ENCODE measurements around the gene NEURL1. TPM values are rescaled to one million over a fixed set of nuclear protein-coding genes. Genes with fewer than 3 reads are reported as not detected.
"Not testable (repeated sequence)": the region's sequence is repeated elsewhere in the genome, so short reads cannot be mapped to it uniquely, and the experiment has no call there.

The NEURL1 gene
- total RNA-seq, 1 donor from 2014 or later, result 1.3 TPM

DNA sequence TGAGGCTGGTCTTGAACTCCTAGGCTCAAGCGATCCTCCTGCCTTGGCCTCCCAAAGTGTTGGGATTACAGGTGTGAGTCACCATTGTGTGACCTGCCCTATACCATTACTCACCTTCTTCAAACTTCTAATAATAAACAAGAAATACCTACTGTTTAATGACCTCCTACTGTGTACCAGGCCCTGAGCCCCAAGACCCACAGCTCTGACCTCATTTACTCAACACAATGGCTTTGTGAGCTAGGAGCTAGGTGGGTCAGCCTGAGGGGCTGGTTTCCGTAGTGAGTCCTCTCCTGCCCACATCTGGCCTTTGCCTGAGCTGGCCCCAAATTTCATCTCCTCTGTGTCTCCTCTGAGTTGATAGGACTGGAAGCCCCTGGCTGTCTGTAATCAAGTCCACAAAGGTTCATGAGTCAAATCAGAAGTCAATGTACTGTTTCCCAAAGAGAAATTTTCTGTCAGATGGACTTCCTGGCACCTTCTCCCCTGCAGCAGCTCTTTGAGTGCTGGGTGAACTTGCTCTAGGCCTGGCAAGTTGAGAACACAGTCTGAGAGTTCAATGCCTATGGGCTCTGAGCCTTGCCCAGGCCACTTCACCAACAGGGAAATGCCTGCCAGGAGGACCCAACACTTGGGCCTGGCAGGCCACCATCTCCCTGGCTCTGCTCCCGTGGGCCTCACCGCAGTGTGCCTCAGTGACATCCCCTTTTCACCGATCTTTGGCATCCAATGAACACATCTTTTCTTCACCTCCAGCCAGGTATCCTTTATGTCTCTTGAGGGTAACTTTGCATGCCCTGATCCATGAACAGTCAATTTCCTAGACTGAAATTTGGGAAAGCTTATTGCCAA, 24.0 kb downstream of the NEURL1 start:
- no peak overlapping the region for H3K4me3 ChIP-seq (ENCODE audit: low read depth, low read length)
- TF ChIP-seq, protein P1, sequence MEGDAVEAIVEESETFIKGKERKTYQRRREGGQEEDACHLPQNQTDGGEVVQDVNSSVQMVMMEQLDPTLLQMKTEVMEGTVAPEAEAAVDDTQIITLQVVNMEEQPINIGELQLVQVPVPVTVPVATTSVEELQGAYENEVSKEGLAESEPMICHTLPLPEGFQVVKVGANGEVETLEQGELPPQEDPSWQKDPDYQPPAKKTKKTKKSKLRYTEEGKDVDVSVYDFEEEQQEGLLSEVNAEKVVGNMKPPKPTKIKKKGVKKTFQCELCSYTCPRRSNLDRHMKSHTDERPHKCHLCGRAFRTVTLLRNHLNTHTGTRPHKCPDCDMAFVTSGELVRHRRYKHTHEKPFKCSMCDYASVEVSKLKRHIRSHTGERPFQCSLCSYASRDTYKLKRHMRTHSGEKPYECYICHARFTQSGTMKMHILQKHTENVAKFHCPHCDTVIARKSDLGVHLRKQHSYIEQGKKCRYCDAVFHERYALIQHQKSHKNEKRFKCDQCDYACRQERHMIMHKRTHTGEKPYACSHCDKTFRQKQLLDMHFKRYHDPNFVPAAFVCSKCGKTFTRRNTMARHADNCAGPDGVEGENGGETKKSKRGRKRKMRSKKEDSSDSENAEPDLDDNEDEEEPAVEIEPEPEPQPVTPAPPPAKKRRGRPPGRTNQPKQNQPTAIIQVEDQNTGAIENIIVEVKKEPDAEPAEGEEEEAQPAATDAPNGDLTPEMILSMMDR (conservative IDR thresholded peaks at IDR 0.05; ENCODE audit: low read depth, low read length), result no peak
- DNase-seq (ENCODE audit: low read depth), result no peak

DNA sequence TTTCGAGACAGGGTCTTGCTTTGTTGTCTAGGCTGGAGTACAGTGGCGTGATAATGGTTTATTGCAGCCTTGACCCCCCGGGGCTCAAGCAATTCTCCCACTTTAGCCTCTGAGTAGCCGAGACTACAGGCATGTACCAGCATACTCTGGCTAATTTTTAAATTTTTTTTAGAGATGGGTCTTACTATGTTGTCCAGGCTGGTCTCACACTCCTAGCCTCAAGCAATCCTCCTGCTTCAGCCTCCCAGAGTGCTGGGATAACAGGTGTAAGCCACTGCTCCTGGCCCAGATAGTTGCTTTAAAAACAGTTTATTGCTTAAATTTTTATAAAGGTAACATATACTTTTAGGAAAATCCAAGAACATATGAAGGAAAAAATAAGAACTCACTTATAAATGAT, 26.3 kb downstream of the NEURL1 start:
- TF ChIP-seq, protein P1 (conservative IDR thresholded peaks at IDR 0.05; ENCODE audit: low read depth, low read length), result no peak
- no peak overlapping the region for H3K4me3 ChIP-seq (ENCODE audit: low read depth, low read length)
- no peak for DNase-seq (ENCODE audit: low read depth)

DNA sequence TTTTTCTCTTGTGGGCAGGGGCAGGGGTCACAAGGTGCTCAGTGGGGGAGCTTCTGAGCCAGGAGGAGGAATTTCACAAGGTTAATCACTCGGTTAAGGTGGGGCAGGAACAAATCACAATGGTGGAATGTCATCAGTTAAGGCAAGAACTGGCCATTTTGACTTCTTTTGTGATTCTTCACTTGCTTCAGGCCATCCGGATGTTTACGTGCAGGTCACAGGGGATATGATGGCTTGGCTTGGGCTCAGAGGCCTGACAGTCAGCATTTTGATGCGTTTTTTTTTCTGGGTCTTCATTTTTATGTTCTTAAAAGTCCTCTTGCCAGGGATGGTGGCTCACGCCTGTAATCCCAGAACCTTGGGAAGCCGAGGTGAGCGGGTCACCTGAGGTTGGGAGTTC, 28.5 kb downstream of the NEURL1 start:
- H3K4me3 ChIP-seq (ENCODE audit: low read depth, low read length); DNase-seq (ENCODE audit: low read depth): not testable (repeated sequence)

DNA sequence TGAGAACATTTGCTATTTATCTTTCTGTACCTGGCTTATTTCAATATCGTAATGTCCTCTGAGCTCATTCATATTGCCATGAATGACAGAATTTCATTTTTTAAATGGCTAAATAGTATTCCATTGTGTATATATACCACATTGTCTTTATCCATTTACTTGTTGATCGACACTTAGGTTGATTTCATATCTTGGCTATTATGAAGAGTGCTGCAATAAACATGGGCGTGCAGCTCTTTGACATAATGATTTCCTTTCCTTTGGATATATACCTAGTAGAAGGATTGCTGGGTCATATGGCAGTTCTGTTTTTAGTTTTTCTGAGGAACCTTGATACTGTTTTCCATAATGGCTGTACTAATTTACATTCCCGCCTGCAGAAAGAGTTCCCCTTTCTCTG, 30.2 kb downstream of the NEURL1 start:
- no peak for DNase-seq (ENCODE audit: low read depth)
- H3K4me3 ChIP-seq (ENCODE audit: low read depth, low read length), result no peak overlapping the region
- TF ChIP-seq, protein P1 (conservative IDR thresholded peaks at IDR 0.05; ENCODE audit: low read depth, low read length), result no peak

DNA sequence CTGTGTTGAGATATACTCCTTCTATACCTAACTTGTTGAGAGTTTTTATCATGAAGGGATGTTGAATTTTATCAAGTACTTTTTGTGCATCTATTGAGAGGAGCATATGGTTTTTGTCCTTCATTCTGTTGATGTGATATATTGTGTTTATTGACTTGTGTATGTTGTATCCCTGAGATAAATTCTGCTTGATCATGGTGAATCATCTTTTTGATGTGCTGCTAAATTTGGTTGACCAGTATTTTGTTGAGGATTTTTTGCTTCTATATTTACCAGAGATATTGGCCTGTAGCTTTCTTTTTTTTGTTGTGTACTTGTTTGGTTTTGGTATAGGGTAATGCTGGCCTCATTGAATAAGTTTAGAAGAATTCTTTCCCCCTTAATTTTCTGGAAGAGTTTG, 32.4 kb downstream of the NEURL1 start:
- TF ChIP-seq, protein P1 (conservative IDR thresholded peaks at IDR 0.05; ENCODE audit: low read depth, low read length), result no peak
- no peak for DNase-seq (ENCODE audit: low read depth)
- H3K4me3 ChIP-seq (ENCODE audit: low read depth, low read length), result no peak overlapping the region

DNA sequence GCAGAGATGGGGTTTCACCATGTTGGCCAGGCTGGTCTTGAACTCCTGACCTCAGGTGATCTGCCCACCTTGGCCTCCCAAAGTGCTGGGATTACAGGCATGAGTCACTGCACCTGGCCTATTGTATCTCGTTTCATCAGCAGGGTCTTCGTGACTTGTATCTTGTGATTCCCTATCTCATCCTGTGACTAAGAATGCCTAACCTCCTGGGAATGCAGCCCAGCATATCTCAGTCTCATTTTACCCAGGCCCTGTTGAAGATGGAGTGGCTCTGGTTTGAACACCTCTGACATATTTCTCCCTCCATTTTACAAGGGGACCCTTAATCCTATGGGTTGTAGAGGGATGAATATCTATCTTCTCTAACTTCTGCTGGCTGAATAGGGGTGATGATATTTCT, 34.0 kb downstream of the NEURL1 start:
- not testable (repeated sequence) for H3K4me3 ChIP-seq (ENCODE audit: low read depth, low read length)
- DNase-seq (ENCODE audit: low read depth), result peak; percentile 42

DNA sequence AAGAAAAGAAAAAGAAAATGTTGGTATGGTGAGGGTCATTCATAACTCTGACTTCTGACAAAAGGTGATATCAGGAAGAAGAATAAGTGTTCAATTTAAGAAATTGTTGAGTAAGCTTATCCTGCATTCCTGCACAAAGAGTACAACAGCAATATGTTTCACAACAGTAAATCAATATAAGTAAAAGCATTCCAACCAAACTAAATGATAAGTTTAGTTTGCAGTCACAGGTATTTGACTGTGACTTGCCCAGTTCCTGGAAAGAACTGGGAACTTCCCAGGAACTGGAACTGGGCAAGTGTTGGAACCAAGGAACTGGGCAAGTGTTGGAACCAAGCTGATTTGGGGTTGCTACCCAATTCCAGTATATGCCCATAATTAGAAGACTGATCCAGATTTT, 35.0 kb downstream of the NEURL1 start:
- no peak for DNase-seq (ENCODE audit: low read depth)
- TF ChIP-seq, protein P1 (conservative IDR thresholded peaks at IDR 0.05; ENCODE audit: low read depth, low read length), result no peak
- no peak overlapping the region for H3K4me3 ChIP-seq (ENCODE audit: low read depth, low read length)

GRCh38 chr10:103529539-103529938, 36.0 kb downstream of the NEURL1 start:
- no peak overlapping the region for H3K4me3 ChIP-seq (ENCODE audit: low read depth, low read length)
- TF ChIP-seq, protein P1 (conservative IDR thresholded peaks at IDR 0.05; ENCODE audit: low read depth, low read length), result no peak
- DNase-seq (ENCODE audit: low read depth), result no peak

Measured in epithelial cell of proximal tubule (primary cell).